Kidney epithelial cell (primary cell): ENCODE measurements around the gene RNU5B-1. TPM values are rescaled to one million over a fixed set of nuclear protein-coding genes. Genes with fewer than 3 reads are reported as not detected.

Experiments used
- DNase-seq: peaks from one replicate; pipeline ENCODE4 v3.0.0-alpha.2; 2010; ENCODE audit warnings: low read depth
- H3K27me3 ChIP-seq: 2 replicates; pipeline ENCODE4 v1.6.0; 2011; ENCODE audit warnings: low read length; ENCODE audit not compliant: control insufficient read depth, insufficient read depth
- H3K36me3 ChIP-seq: 2 replicates; pipeline ENCODE4 v1.5.1; 2011; ENCODE audit warnings: low read length; ENCODE audit not compliant: control insufficient read depth, insufficient read depth
- H3K4me3 ChIP-seq: 2 replicates; pipeline ENCODE4 v1.5.1; 2011; ENCODE audit warnings: low read depth, mild to moderate bottlenecking, control low read depth, low read length
- total RNA-seq: library from RNA; depleted of rRNA; stranded (reverse); fragments of >200 nt; gene quantifications from 2 replicates; pipeline ENCODE4 v1.2.3, GENCODE V29; 2015
- TF ChIP-seq, protein P1 (sequence below): IDR thresholded peaks from 2 replicates; pipeline ENCODE4 v1.5.1; 2011; ENCODE audit warnings: mild to moderate bottlenecking, moderate library complexity, low read length, control low read depth, inconsistent platforms; ENCODE audit not compliant: insufficient read depth, poor library complexity, severe bottlenecking

RNU5B-1 gene
- total RNA-seq, 1 donor from 2014 or later = not detected

DNA sequence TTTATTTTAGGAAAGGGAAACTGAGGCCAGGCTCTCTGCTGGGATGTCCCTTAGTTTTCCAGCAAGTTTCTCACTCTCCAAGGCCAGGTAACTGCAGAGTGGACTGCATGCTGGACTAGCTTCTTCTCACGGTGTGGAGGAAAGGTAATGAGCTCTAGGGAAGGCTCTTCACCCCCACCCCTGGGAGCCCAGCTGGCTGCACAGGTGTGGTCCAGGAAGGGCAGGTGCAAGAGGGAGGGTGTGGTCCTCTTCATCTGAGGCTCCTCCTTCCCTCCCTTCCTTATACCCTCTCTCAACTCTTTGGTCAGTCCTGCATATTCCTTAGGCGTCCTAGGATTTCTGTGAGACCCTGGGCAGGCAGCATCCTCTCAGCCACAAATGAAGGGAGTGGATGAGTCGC lies 33.9 kb downstream of the RNU5B-1 start:
- DNase-seq = no peak
- Histone ChIP-seq H3K36me3 (no peaks in the 10 kb centered on the region), H3K4me3 (no peak overlapping the region), H3K27me3 (peaks cover 33% of the 10 kb centered on the region)
- TF ChIP-seq, protein P1, sequence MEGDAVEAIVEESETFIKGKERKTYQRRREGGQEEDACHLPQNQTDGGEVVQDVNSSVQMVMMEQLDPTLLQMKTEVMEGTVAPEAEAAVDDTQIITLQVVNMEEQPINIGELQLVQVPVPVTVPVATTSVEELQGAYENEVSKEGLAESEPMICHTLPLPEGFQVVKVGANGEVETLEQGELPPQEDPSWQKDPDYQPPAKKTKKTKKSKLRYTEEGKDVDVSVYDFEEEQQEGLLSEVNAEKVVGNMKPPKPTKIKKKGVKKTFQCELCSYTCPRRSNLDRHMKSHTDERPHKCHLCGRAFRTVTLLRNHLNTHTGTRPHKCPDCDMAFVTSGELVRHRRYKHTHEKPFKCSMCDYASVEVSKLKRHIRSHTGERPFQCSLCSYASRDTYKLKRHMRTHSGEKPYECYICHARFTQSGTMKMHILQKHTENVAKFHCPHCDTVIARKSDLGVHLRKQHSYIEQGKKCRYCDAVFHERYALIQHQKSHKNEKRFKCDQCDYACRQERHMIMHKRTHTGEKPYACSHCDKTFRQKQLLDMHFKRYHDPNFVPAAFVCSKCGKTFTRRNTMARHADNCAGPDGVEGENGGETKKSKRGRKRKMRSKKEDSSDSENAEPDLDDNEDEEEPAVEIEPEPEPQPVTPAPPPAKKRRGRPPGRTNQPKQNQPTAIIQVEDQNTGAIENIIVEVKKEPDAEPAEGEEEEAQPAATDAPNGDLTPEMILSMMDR = no peak

DNA sequence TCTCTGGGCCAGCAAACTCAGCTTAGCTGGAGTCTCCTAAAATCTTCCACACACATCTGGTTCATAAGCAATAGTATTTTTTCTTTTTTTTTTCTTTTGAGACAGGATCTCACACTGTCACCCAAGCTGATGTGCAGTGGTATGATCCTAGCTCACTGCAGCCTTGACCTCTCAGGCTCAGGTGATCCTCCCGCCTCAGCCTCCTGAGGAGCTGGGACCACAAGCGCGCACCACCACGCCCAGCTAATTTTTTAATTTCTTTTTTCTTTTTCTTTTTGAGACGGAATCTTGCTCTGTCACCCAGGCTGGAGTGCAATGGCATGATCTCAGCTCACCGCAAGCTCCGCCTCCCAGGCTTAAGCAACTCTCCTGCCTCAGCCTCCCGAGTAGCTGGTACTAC lies 34.3 kb downstream of the RNU5B-1 start:
- TF ChIP-seq, protein P1 = no peak
- no peak for DNase-seq
- H3K4me3 ChIP-seq = no peak overlapping the region
- peaks cover 33% of the 10 kb centered on the region for H3K27me3 ChIP-seq
- H3K36me3 ChIP-seq = no peaks in the 10 kb centered on the region

DNA sequence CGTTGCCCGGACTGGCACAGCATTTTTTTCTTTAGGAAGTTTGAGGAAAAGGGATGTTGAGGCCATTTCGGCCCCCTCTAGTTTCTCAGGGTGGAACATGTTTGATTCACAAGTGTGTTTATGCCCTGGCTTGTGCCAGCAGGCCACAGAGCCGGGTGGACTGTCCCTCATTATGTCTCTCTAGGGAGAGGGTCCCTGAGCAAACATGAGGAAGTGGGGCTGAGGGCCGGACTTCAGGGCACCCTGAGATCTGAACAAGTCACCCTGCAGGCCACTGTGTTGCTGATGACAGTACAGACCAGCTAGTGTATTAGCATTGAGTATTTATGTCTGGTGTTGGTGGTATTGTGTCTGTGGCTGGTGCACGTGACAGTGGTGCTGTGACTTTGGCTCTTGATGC lies 34.9 kb downstream of the RNU5B-1 start:
- DNase-seq = no peak
- Histone ChIP-seq H3K4me3 (no peak overlapping the region), H3K36me3 (no peaks in the 10 kb centered on the region), H3K27me3 (peaks cover 34% of the 10 kb centered on the region)
- TF ChIP-seq, protein P1 = no peak

DNA sequence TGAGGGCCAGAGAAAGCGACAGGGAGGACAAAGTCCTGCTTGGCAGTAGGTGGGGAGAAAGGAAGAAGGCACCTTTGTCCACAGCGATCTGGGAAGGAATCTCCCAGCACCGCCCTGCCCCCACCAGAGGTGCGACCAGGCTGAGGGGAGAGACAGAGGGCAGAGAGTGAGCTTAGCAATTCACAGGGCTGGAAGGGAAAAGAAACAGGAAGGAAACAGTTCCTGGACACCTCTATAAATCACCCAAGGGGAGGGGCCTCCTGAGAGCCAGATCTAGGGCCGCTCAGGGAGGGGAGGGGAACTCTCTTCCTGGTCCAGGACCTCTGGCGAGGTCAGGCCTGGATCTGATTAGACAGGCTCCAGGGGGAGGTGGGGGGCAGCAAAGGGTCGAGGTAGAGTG lies 35.4 kb downstream of the RNU5B-1 start:
- peaks cover 31% of the 10 kb centered on the region for H3K27me3 ChIP-seq
- DNase-seq = no peak
- TF ChIP-seq, protein P1 = no peak

DNA sequence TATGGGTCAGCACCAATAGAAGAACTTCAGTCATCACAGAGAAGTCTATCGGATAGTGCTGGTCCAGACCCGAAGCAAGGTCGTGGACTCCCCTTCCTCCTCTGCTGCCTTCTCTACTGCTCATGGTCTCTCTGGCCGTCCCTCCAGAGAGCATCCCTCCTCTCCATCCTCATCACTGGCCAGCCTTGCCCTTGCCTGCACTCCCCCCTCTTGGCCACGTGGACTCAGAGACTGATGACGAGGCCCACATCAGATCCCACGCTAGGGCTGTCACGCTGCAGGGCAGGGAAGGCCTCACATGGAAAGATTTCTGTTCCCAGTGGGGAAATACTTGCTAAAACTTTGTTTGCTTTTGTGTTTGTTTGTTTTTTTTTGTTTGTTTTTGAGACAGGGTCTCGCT lies 38.0 kb downstream of the RNU5B-1 start:
- Histone ChIP-seq H3K4me3 (no peak overlapping the region), H3K27me3 (peaks cover 17% of the 10 kb centered on the region), H3K36me3 (no peaks in the 10 kb centered on the region)
- DNase-seq = no peak
- TF ChIP-seq, protein P1 = no peak

More for the DNA sequence above, 35.4 kb downstream of the RNU5B-1 start:
- Histone ChIP-seq H3K4me3 (no peak overlapping the region), H3K36me3 (no peaks in the 10 kb centered on the region)

DNA sequence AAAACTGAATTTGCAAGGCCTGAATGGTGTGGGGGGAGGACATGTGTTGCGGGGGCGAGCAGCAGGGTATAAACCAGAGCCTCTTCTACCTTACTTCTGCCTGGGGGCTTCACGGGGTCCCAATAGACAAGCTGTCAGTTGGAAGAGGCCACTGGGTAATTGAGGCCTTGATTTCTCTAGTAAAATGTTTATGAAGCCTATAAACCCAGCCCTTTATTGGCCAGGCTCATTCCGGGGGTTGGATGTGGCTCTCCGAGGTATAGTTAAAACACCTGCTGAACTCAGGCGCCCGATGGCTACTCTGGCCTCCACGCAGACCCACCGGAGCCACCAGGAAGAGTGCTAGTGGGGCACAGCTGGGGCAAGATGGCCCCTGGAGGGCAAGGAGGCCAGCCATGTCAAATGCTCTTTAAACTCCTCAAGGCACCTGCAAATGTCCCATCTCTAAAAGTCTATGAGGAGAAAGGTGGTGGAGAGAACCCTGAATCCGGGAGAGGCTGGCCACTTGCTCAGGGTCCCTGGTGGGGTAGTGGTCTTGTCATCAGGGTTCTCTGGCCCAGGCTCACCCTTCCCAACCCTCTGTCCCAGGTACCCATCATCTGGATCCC lies 39.0 kb downstream of the RNU5B-1 start:
- DNase-seq = no peak
- H3K27me3 ChIP-seq = peaks cover 12% of the 10 kb centered on the region
- no peak overlapping the region for H3K4me3 ChIP-seq
- TF ChIP-seq, protein P1 = no peak
- no peaks in the 10 kb centered on the region for H3K36me3 ChIP-seq
